Midbrain (tissue), 1 donor: ENCODE measurements around the gene MOK.

Experiments used
- DNase-seq: peaks from one replicate; lab custom pipeline; 2025; lab: John Stamatoyannopoulos, UW

MOK gene

DNA sequence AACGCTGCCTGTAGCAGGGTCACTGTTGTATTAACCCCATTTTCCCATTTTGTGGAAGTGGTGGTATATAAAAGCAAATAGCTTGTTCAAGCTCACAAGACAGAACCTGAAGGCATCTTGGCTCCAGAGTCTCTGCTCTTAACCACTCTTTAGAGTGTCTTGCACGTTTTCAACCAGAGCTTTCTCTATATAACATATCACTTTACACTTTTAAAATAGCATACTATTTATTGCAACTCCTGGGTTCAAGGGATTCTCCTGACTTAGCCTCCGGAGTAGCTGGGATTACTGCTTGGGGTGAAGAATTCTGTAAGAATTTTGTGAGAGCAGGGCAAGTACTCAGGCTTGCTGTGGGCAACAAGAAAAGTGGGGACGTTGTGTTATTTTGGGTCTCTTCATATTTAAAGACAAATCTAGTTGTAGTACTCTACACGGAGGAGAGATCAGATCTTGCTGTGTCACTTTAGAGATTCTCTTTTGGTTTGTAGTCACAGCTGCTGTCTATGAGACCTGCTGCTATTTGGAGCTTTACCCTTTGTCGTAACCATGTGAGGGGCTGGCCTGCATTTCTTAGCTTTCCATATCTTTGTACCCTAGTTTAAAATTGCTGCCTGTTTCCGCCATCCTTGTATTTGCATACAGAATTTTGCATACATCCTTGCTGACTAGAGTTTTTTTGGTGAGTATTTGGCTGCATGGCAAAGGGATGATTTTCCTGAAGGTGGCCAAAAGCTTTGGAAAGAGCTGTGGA is 124.5 kb downstream of the MOK start:
- no peak for DNase-seq
